AG08396 (cell line): ENCODE measurements around the gene MEAF6.

Experiments
- DNase-seq: peaks from one replicate; pipeline ENCODE4 v3.0.0; 2012; ENCODE audit warnings: low spot score, mixed read lengths

Gene MEAF6

GRCh38 chr1:37473431-37474045, 41.0 kb downstream of the MEAF6 start:
- DNase-seq: no peak

GRCh38 chr1:37472994-37473393, 41.6 kb downstream of the MEAF6 start:
- DNase-seq: no peak

- DNase-seq: no peak
Measured at GRCh38 chr1:37472281-37472680, 42.3 kb downstream of the MEAF6 start.

- DNase-seq: peak; percentile 92
Measured at GRCh38 chr1:37471345-37472231, 43.0 kb downstream of the MEAF6 start.

GRCh38 chr1:37469386-37469785, 45.2 kb downstream of the MEAF6 start:
- no peak for DNase-seq

GRCh38 chr1:37468037-37468436, 46.5 kb downstream of the MEAF6 start:
- DNase-seq: no peak

- DNase-seq: no peak
Measured at GRCh38 chr1:37465593-37466517, 48.7 kb downstream of the MEAF6 start.

- DNase-seq: no peak
Measured at GRCh38 chr1:37464443-37464842, 50.1 kb downstream of the MEAF6 start.

- DNase-seq: no peak
Measured at GRCh38 chr1:37461698-37462436, 52.7 kb downstream of the MEAF6 start.

- no peak for DNase-seq
Measured at GRCh38 chr1:37458551-37458950, 56.0 kb downstream of the MEAF6 start.

- no peak for DNase-seq
Measured at GRCh38 chr1:37456614-37457013, 58.0 kb downstream of the MEAF6 start.

GRCh38 chr1:37455516-37455915, 59.0 kb downstream of the MEAF6 start:
- DNase-seq: no peak

GRCh38 chr1:37453647-37454046, 60.9 kb downstream of the MEAF6 start:
- no peak for DNase-seq

- DNase-seq: no peak
Measured at GRCh38 chr1:37452416-37452815, 62.1 kb downstream of the MEAF6 start.

- no peak for DNase-seq
Measured at GRCh38 chr1:37449936-37450335, 64.6 kb downstream of the MEAF6 start.

- DNase-seq: no peak
Measured at GRCh38 chr1:37448691-37449417, 65.7 kb downstream of the MEAF6 start.

GRCh38 chr1:37448185-37448584, 66.4 kb downstream of the MEAF6 start:
- no peak for DNase-seq

- no peak for DNase-seq
Measured at GRCh38 chr1:37446874-37447273, 67.7 kb downstream of the MEAF6 start.

GRCh38 chr1:37442644-37443043, 71.9 kb downstream of the MEAF6 start:
- no peak for DNase-seq
